ENCODE data around the gene INSM1.

- TF ChIP-seq, protein P1, sequence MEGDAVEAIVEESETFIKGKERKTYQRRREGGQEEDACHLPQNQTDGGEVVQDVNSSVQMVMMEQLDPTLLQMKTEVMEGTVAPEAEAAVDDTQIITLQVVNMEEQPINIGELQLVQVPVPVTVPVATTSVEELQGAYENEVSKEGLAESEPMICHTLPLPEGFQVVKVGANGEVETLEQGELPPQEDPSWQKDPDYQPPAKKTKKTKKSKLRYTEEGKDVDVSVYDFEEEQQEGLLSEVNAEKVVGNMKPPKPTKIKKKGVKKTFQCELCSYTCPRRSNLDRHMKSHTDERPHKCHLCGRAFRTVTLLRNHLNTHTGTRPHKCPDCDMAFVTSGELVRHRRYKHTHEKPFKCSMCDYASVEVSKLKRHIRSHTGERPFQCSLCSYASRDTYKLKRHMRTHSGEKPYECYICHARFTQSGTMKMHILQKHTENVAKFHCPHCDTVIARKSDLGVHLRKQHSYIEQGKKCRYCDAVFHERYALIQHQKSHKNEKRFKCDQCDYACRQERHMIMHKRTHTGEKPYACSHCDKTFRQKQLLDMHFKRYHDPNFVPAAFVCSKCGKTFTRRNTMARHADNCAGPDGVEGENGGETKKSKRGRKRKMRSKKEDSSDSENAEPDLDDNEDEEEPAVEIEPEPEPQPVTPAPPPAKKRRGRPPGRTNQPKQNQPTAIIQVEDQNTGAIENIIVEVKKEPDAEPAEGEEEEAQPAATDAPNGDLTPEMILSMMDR (IDR thresholded peaks at IDR 0.05 in 2 of 3, conservative IDR thresholded peaks at IDR 0.05 in 1 of 3; ENCODE audit: borderline replicate concordance in 1 of 3, insufficient read depth in 1 of 3, low read depth in 2 of 3, low read length in 2 of 3), result no peak
- TF ChIP-seq EZH2 (IDR thresholded peaks at IDR 0.05) (no peak), YY1 (IDR thresholded peaks at IDR 0.05; ENCODE audit: extremely low read depth, insufficient replicate concordance, low read depth, low read length) (no peak), POLR2A (IDR thresholded peaks at IDR 0.05; ENCODE audit: borderline replicate concordance, extremely low read depth, insufficient read depth, insufficient read length) (no peak), EZH2phosphoT487 (IDR thresholded peaks at IDR 0.05; ENCODE audit: borderline replicate concordance) (no peak), POLR2AphosphoS5 (IDR thresholded peaks at IDR 0.05; ENCODE audit: low read depth, low read length) (no peak), SP1 (IDR thresholded peaks at IDR 0.05; ENCODE audit: low read depth) (no peak), ZBTB33 (IDR thresholded peaks at IDR 0.05; ENCODE audit: extremely low read depth, insufficient replicate concordance, low read length) (no peak), CEBPB (IDR thresholded peaks at IDR 0.05; ENCODE audit: low read depth) (no peak), JUND (IDR thresholded peaks at IDR 0.05) (no peak), ELF1 (IDR thresholded peaks at IDR 0.05; ENCODE audit: borderline replicate concordance, low read depth) (no peak), FOSL1 (IDR thresholded peaks at IDR 0.05; ENCODE audit: low read depth) (no peak), TCF7L2 (IDR thresholded peaks at IDR 0.05; ENCODE audit: borderline replicate concordance, extremely low read depth, insufficient read depth, insufficient read length) (no peak)
- TF ChIP-seq, protein P2, sequence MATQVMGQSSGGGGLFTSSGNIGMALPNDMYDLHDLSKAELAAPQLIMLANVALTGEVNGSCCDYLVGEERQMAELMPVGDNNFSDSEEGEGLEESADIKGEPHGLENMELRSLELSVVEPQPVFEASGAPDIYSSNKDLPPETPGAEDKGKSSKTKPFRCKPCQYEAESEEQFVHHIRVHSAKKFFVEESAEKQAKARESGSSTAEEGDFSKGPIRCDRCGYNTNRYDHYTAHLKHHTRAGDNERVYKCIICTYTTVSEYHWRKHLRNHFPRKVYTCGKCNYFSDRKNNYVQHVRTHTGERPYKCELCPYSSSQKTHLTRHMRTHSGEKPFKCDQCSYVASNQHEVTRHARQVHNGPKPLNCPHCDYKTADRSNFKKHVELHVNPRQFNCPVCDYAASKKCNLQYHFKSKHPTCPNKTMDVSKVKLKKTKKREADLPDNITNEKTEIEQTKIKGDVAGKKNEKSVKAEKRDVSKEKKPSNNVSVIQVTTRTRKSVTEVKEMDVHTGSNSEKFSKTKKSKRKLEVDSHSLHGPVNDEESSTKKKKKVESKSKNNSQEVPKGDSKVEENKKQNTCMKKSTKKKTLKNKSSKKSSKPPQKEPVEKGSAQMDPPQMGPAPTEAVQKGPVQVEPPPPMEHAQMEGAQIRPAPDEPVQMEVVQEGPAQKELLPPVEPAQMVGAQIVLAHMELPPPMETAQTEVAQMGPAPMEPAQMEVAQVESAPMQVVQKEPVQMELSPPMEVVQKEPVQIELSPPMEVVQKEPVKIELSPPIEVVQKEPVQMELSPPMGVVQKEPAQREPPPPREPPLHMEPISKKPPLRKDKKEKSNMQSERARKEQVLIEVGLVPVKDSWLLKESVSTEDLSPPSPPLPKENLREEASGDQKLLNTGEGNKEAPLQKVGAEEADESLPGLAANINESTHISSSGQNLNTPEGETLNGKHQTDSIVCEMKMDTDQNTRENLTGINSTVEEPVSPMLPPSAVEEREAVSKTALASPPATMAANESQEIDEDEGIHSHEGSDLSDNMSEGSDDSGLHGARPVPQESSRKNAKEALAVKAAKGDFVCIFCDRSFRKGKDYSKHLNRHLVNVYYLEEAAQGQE (IDR thresholded peaks at IDR 0.05; ENCODE audit: low read depth), result no peak
Measured at GRCh38 chr20:20338133-20338730, 29.7 kb upstream of the INSM1 start.
